NCI-H2196 treated with DMSO at 0.1 percent for 48 hours (cell line): Measurements from ENCODE around the gene ZFAND3.
"Not testable (repeated sequence)": the region's sequence is repeated elsewhere in the genome, so short reads cannot be mapped to it uniquely, and the experiment has no call there.

ENCODE experiments used
- DNase-seq: peaks from one replicate; lab custom pipeline; 2025; ENCODE audit not compliant: unreplicated experiment; lab: John Stamatoyannopoulos, UW

The ZFAND3 gene

GRCh38 chr6:37931066-37931465 is 111.5 kb downstream of the ZFAND3 start:
- no peak for DNase-seq

- no peak for DNase-seq
These were observed 114.7 kb downstream of the ZFAND3 start for GRCh38 chr6:37934276-37934675.

GRCh38 chr6:37936150-37936549 is 116.6 kb downstream of the ZFAND3 start:
- no peak for DNase-seq

- no peak for DNase-seq
These were observed 117.4 kb downstream of the ZFAND3 start for GRCh38 chr6:37936906-37937305.

- no peak for DNase-seq
These were observed 119.4 kb downstream of the ZFAND3 start for GRCh38 chr6:37938909-37939308.

GRCh38 chr6:37940074-37940847 is 120.7 kb downstream of the ZFAND3 start:
- DNase-seq = no peak

- no peak for DNase-seq
These were observed 122.3 kb downstream of the ZFAND3 start for GRCh38 chr6:37941871-37942270.

GRCh38 chr6:37942606-37943376 is 123.3 kb downstream of the ZFAND3 start:
- DNase-seq = no peak

- DNase-seq = no peak
These were observed 124.0 kb downstream of the ZFAND3 start for GRCh38 chr6:37943436-37944058.

GRCh38 chr6:37946057-37946456 is 126.5 kb downstream of the ZFAND3 start:
- no peak for DNase-seq

GRCh38 chr6:37947468-37947867 is 127.9 kb downstream of the ZFAND3 start:
- DNase-seq = no peak

GRCh38 chr6:37948584-37948983 is 129.1 kb downstream of the ZFAND3 start:
- not testable (repeated sequence) for DNase-seq

- no peak for DNase-seq
These were observed 132.5 kb downstream of the ZFAND3 start for GRCh38 chr6:37952027-37952426.

GRCh38 chr6:37954791-37955190 is 135.3 kb downstream of the ZFAND3 start:
- no peak for DNase-seq

GRCh38 chr6:37956711-37957275 is 137.3 kb downstream of the ZFAND3 start:
- DNase-seq = no peak

GRCh38 chr6:37959061-37959460 is 139.5 kb downstream of the ZFAND3 start:
- DNase-seq = no peak

- DNase-seq = no peak
These were observed 140.8 kb downstream of the ZFAND3 start for GRCh38 chr6:37960139-37960935.

GRCh38 chr6:37962481-37963080 is 143.1 kb downstream of the ZFAND3 start:
- not testable (repeated sequence) for DNase-seq

GRCh38 chr6:37965964-37966676 is 146.6 kb downstream of the ZFAND3 start:
- no peak for DNase-seq

GRCh38 chr6:37966801-37967200 is 147.3 kb downstream of the ZFAND3 start:
- no peak for DNase-seq
